GM18867 (cell line): ENCODE data around the gene PTPRM.
"Not testable (repeated sequence)": the region's sequence is repeated elsewhere in the genome, so short reads cannot be mapped to it uniquely, and the experiment has no call there.

Source experiments
- ATAC-seq: cut with Tn5 transposase; IDR thresholded peaks from one replicate; pipeline ENCODE4 v1.9.1; 2021; ENCODE audit warnings: mild to moderate bottlenecking, moderate library complexity; ENCODE audit not compliant: unreplicated experiment

PTPRM gene

DNA sequence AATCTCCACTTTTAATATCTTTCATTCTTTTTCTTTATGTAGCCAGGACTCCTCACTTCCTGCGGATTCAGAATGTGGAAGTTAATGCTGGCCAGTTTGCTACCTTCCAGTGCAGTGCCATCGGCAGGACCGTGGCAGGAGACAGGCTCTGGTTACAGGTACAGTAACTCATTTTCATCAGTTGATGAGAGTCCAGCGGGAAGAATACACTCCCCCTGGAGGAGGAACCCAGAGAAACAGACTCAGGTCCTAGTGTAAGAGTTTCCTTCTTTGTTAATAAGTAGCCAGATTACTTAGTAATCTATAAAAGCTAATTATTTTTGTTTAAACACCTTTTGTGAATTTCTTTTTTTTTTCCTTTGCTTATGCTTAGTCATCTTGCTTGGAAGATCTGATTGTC lies 359.4 kb downstream of the PTPRM start:
- no peak for ATAC-seq

DNA sequence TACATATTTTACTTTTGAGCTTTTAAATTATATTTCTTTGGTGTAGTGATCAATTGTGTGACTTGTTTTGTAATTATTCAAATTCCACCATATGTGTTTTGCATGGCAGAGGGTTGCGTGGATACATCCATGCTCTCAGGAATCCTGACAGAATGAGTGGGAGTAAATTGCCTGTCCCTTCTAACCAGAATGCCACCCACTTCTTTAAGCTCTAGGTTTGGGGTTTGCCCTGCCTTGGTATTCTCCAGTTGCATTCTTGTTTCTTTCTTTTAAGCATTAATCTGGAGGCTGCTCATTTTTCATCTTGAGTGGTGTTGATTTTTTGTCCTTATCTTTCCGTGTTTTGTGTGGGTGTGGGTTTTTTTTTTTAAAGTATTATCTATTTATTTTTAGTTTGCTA lies 360.0 kb downstream of the PTPRM start:
- ATAC-seq: no peak

DNA sequence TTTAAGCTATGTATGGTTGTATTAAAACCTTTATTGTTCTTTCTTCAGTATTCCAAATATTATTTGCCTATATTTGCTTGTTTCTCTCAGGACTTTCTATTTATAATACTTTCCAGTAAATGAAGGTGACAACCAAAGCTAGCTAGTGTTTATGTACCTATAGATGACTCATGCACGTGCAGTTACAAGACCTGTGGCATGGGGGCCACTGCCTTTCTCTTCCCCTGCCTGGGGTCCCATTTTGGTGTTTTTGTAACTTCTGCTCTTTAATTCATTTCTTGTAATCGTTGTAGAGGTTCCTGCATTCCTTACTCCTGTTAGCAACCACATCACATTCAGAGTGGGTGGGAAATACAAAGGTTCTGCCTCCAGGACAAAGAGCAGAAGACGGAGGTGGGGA lies 364.6 kb downstream of the PTPRM start:
- ATAC-seq: no peak

DNA sequence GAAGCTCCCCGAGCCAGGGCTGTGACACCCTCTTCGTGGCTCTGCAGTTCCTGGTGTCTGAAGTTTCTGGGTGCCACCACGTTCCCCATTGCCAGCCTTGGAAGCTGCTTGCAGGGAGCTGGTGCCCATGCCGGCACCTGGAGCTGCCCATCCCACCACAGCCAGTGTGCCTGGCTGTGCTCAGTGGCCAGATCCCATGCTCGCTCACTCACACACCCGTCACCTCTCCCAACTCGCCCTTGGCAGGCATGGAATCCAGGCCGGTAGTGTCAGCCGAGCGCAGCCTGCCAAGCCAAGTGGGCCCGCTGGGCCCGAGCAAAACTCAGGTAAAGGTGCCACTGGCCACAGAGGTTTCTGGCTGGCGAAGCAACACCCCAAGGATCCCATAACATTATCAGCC lies 370.2 kb downstream of the PTPRM start:
- ATAC-seq: no peak

DNA sequence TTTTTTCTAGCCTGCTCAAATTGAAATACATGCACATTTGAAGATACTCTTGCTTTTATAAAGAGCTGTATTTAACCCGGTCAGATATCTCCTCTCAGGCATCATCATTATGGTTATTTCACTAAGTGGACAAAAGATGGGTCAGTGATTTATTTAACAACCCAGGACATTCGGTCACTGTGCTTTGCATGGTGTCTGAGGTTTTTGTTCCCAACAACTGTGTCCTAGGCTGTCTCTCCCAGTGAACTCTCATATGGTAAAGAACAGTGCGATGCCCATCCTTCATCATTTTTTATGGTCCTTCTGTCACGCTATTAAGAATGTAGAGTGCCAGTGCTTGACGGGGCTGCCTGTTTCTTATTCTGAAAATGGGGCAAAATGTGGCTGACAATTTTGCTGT lies 372.4 kb downstream of the PTPRM start:
- no peak for ATAC-seq

DNA sequence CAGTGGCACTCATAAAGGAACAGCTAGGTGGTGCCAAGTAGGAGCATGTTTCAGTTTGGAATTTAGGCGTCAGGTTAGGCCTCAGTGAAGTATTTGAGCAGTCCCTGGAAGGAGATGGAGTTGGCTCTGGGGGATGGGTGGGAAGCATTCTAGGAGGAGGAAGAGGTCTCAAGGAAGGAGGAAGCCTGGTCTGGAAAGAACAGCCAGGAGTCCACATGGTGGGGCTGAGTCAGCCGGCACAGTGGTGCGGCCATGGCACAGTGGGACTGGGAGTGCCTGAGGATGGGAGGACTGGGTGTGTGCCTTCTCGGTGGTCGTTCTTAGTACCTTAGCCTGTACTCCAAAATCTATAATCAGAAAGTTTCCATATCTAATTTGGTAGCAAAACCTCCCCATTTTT lies 373.3 kb downstream of the PTPRM start:
- no peak for ATAC-seq

DNA sequence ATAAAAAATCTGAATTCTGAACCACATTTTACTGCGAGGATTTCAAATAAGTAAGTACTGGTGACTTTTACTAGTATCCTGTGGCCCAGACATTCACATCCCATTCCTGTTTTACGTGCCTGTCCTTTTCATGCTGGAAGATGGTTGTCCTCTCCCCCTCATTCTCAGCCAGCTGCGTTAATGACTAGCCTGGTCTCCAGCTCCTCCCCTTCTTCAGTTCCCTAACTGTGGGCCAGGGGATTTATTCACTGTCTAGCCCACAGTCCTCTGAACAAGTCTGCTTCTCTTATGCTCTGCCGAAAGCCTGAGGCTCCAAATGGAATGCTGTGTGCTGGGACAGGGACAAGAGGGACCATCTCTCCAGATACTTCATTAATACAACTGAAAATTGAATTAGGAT lies 373.9 kb downstream of the PTPRM start:
- ATAC-seq: no peak

DNA sequence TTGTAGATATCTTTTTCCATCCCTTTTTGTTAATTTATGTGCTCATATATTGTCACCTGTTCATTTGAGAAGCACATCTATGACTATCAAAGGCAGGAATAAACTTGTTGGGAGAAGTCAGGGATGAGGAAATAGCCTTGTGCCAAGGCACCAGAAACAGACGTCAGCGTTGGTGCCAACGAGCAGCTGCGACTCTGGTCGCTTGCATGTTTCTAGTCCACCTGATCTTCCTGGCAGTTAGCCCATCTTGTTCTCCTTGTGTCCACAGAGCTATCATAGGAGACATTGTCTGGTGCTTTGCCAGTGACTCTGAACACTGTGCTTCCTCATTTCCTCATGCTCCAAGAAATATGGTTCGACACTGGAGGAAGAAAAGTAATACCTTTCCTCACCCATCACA lies 374.4 kb downstream of the PTPRM start:
- ATAC-seq: no peak

DNA sequence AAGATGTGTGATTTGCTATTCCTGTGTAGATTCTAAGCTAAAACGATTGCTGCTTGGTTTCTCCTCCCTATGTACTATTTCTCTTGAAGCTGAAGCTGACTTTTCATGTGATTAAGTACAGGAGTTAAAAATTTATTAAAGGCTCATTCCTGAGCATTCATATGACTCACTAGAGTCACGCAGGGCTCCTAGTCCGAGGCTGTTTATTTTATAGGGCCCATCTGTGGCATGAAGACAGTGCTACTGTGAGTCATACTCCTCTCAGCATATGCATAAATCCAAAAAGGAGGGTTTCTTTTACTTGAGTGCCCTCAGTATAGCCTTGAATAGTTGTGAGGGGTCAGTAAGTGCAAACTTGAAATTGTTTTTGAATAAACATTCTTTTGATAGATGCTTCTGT lies 378.8 kb downstream of the PTPRM start:
- ATAC-seq: peak; percentile 40

DNA sequence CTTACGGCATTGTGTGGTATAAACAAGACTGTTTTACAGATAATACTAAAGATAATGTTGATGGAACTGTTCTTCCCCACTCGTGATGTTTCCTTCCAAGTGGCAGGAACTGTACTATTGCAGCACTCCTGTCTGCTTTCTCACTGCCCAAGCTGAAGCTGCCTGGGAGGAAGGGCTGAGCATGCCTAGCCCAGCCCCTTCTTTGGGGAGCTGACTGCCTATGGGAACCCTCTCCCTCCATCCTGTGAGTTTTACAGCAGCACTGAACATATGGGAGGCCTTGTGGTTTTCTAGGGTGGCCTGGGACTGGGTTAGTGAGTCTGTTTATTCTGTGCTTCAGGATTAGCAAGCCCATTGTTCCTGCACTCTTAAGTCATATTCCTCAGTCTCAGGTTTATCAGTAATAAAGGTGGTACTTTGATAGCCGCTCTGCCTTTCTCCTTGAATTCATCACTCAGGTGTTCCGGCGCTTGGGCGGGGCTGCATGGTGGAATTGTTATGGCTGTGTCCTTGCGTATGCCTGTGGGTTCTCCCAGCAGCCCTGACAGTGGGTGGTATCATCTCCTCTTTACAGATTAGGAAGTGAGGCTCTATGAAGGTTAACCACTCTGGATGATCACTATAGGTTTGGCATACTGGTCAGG lies 379.7 kb downstream of the PTPRM start:
- ATAC-seq: peak; percentile 42

DNA sequence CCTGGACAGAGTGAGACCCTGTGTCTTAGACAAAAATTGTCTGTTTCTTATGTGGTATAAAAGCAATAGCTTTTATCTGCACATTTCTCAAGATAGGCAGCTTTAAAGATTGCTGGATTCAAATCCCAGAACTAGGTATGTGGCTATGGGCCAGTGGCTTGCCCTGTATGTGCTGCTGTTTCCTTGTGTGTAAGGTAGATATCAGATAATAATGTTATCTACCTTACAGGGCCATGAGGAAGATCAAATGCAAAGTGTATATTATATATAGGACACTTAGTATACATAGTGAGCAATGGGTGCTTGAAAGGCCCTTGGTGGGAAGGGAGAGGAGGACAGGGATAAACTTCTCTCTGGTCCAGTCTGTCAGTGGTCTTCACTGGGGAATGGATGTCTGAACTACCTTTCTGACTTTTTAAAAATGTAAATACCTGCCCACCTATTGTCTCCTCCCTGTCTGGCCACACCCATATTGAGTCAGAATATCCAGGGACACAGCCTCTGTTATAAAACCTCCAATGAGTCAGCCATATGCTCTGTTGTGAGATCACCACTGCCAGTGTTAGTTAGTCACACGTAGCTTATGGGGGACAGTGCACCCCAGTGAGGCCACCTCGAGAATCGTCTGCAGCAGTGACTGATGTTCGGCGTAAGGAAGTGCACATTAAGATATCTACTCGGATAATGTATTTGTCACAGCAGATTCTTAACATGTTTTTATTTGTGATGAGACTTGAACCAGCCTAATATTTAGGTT lies 383.4 kb downstream of the PTPRM start:
- ATAC-seq: no peak

DNA sequence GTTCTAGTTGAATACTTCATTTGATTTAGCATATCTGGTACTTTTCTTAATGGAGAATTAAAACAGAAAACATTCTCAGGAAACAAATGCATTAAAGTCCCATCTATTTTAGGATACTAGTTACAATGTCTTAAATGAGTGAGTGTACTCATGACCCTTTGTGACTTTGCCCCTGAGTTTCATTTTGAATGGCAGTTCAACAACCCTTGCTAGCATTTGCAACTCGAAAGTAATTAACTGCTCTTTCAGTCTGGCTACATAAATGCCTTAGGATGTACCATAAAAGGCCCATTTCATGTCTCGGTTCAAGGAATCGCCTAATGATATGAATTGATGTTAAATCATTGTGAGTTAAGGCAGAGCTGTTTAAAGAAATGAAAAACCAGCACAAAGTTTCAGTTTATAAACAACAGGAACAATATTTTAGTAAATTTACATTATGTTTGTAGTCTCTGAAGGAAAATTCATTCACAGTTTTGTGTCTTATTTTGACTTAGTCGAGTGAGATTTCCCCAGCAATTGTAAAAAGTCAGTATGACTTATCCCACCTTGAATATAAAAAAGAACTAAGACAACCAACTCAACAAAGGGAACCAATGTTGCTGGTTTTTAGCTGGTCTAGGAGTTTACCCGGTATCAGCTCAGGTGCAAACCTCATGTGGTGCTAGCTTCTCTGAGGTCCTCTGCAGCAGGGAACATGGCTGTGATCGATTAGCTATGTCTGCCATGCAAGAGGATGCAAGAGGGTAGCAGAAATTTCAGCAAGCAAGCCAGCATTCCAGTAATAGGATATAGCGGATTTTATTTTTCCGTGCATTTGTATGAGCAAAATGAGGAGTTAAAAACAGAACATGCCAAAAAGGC lies 386.2 kb downstream of the PTPRM start:
- peak; percentile 94 for ATAC-seq

DNA sequence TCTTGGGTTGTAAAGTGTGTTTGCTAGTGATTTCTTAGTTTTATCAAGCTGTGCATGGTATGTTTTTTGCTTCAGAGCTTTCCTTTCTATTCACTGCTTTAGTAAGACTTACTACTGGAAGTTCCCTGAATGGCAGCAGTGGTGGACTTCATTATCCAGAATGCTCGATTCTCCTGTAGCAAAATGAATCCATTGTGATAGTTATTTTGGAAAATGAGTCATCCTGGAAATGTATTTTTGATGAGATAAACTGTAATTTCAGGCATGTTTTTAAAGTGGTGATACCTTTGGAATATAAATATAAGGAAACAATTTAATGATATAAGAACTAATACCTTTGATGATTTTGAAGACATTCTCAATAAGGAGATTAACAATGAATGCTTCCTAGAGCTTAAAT lies 387.1 kb downstream of the PTPRM start:
- ATAC-seq: no peak

DNA sequence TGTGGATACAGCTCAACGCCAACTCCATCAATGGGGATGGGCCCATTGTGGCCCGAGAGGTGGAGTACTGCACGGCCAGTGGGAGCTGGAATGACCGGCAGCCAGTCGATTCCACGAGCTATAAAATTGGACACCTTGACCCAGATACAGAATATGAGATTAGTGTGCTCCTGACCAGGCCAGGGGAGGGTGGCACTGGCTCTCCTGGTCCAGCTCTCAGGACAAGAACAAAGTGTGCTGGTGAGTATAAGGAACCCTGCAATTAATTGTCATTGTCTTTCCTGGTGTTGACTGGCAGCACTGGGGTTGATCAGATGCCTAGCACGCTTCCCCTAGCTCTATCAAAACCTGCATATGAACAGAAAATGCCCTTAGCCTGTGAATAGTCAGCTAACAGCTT lies 388.1 kb downstream of the PTPRM start:
- ATAC-seq: no peak

DNA sequence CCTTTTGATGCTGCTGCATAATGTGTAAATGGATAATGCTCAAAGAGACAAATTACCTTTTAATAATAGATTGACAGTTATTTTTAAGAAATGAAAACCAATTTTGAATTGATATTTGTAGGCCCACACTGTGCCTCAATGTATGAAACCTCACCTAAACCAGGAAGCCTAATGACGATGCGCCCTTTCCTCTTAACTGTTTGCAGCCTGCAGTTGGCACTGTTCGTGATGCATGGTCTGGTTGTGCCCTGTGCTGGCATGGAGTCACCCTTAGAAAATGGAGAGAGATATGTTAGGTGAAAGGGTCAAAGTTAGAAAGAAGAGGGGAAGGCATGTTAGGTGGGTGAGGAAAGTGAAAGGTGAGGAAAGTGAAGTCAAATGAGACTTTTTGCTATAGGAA lies 390.2 kb downstream of the PTPRM start:
- no peak for ATAC-seq

DNA sequence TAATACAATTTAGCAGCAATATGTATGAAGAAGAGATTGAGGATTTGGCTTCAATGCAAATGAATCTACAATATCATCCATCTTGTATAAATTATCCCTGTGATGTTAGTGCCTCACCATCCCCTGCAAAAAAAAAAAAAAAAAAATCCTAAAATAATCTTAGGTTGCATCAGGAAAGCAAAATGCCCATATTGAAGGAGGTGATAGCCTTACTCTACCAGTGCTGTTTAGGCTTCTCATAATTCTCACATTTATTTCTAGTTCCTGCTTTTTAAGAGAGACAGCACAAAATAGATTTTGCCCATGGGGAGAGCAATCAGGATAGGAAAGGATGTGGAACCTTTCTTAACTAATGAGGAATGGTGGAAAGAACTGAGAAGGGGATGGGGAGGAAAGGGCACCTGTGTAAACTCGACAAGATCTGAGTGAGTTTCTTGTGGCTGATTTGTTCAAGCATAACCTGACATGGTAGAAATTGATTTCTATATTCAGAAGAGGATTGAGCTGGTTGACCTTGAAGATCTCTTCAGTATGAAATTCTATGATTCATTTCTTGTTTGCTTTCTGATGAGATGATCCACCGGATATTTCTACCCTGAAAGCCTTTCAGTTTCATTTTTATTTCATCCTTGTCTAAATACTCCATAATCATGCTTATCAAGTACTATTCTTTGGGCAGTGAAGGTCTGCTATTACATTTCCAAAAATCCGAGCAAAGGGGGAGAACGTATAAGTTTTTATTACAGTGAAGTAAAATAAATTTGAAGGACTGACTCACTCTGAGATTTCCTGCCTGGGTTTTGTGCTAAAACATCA lies 391.2 kb downstream of the PTPRM start:
- ATAC-seq: peak; percentile 65

DNA sequence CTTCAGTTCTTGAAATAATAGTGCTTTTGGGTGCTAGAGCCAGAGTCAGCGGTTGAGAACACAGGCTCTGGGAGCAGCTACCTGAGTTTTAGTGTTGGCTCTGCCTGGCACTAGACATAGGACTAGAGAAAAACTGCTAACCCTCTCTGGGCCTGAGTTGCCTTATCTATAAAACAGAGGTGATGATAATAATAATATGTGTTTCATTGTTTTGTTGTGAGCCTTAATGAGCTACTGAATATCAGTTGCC lies 391.7 kb downstream of the PTPRM start:
- ATAC-seq: peak; percentile 23

DNA sequence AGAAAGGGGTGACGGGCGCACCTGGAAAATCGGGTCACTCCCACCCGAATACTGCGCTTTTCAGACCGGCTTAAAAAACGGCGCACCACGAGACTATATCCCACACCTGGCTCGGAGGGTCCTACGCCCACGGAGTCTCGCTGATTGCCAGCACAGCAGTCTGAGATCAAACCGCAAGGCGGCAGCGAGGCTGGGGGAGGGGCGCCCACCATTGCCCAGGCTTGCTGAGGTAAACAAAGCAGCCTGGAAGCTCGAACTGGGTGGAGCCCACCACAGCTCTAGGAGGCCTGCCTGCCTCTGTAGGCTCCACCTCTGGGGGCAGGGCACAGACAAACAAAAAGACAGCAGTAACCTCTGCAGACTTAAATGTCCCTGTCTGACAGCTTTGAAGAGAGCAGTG lies 399.6 kb downstream of the PTPRM start:
- ATAC-seq: not testable (repeated sequence)

DNA sequence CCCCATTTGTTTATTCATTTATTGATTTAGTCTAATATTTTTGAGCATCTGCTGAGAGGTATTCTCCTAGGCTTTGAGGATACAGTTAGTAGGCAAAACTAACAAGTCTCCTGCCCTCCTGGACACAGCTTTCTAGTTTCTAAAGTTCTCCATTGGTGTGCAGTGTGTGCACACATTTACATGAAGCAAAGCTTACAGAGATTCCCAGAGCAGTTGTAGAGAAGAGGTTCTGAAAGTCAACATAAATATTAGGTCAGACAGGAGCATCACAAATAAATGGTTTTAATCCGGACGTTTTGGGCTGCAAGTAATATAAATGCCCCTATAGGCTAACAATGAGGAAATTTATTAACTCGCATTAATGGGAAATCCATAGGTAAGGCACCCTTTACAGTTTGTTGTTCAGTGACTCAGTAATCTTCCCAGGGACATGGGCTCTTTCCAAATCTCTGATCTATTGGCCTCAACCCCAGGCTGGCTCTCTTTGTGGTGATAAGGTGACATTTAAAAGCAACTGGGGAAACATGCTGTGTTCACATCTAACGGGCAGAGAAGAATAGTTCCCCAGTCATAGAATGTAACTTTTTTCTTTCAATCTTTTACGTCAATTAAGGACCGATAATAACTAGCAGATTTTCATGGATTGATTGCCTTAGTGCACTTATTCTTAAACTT lies 407.2 kb downstream of the PTPRM start:
- ATAC-seq: no peak

DNA sequence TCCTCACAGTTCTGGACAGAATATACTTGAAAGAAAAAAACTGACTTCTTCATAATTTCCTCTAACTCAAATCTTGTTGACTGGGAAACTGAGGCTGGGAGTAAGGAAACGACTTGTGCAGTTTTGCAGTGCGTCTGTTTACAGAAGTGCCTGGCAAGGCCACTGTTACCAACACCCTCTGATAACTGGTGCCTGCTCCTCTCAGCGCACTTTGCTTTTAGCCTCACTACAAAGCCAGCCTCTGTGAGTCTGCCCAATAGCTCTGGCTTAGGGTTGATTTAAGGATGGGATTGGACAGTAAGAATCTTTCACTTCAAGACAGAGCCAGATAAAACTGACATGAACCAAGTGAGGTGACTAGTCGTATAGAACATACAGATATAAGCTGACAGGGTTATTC lies 410.8 kb downstream of the PTPRM start:
- no peak for ATAC-seq

DNA sequence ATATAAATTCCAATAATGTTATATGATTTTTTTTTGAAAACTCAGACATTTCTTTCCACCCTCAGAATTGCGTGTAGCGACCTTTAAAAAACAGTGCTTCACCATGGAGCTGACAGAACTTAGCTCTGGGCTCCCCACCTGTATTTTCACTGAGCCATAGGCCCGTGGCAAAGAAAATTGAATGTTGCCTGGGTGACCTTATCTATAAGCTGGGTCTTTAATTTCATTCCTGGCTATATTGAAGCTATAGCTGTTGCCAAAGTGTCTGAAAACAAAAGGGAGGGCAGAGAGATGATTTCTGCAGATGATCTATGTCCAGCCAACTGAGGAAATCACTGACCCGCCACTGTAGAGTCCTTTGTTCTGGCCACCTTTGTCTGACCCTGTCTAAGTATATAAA lies 411.7 kb downstream of the PTPRM start:
- ATAC-seq: no peak
